Parathyroid adenoma (tissue), 2 donors: ENCODE measurements around the gene PRPSAP2.
"Not testable (repeated sequence)": the region's sequence is repeated elsewhere in the genome, so short reads cannot be mapped to it uniquely, and the experiment has no call there.

Source experiments
- H2AFZ ChIP-seq: fragments of 300-600 bp; sonication (generic); one replicate; pipeline ENCODE4 v1.7.0; 2017; ENCODE audit warnings: antibody characterized with exemption, mild to moderate bottlenecking
- H3K27ac ChIP-seq: fragments of 300-600 bp; sonication (generic); one replicate; pipeline ENCODE4 v1.7.0; 2017
- H3K27me3 ChIP-seq: fragments of 300-600 bp; sonication (generic); one replicate; pipeline ENCODE4 v1.7.0; 2017; ENCODE audit warnings: low read length; ENCODE audit not compliant: control insufficient read depth, insufficient read depth
- H3K36me3 ChIP-seq: fragments of 300-600 bp; sonication (generic); one replicate; pipeline ENCODE4 v1.7.0; 2017; ENCODE audit warnings: low read length; ENCODE audit not compliant: control insufficient read depth, insufficient read depth
- H3K4me1 ChIP-seq: fragments of 300-600 bp; sonication (generic); one replicate; pipeline ENCODE4 v1.7.0; 2017; ENCODE audit warnings: control low read depth
- H3K4me2 ChIP-seq: fragments of 300-600 bp; sonication (generic); one replicate; pipeline ENCODE4 v1.7.0; 2017; ENCODE audit warnings: low read length
- H3K4me3 ChIP-seq: fragments of 300-600 bp; sonication (generic); one replicate; pipeline ENCODE4 v1.7.0; 2017; ENCODE audit warnings: low read depth, low read length
- H3K79me2 ChIP-seq: fragments of 300-600 bp; sonication (generic); one replicate; pipeline ENCODE4 v1.7.0; 2017; ENCODE audit warnings: control low read depth
- H3K9ac ChIP-seq: fragments of 300-600 bp; sonication (generic); one replicate; pipeline ENCODE4 v1.7.0; 2017; ENCODE audit warnings: mild to moderate bottlenecking
- H3K9me3 ChIP-seq: fragments of 300-600 bp; sonication (generic); one replicate; pipeline ENCODE4 v1.7.0; 2017; ENCODE audit warnings: low read length; ENCODE audit not compliant: control insufficient read depth
- TF ChIP-seq, protein P1 (sequence below): fragments of 300-600 bp; sonication (generic); IDR thresholded peaks from one replicate; pipeline ENCODE4 v1.7.0; 2017; ENCODE audit warnings: antibody characterized with exemption, mild to moderate bottlenecking
- donor health status: primary hyperparathyroidism.

The PRPSAP2 gene

DNA sequence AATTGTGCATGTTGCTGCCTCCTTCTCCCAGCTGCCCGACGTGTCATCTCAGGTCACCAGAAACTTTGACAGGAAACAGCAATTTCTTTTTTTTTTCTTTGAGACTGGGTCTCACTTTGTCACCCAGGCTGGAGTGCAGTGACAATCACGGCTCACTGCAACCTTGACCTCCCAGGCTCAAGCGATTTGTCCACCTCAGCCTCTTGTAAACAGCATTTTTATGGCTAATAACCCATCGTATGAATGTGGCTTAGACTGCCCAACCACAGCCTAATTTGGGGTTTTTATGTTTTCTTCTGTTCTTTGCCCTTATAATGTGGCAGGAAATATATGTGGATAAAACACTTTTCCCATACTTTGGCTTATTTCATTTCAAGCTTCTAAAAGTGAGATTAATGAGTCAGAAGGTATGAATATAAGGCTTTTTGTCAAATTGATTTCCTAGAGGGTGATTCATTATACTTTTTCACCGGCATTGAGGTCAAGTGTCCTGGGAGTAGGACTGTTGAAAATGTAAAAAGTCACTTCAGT lies 63.0 kb downstream of the PRPSAP2 start:
- Histone ChIP-seq H3K9ac (no peak overlapping the region), H3K27me3 (no peaks in the 10 kb centered on the region), H2AFZ (no peak overlapping the region), H3K4me2 (peak overlapping the region; percentile 3), H3K27ac (no peak overlapping the region), H3K4me1 (no peaks in the 10 kb centered on the region), H3K36me3 (no peaks in the 10 kb centered on the region), H3K79me2 (peaks cover 13% of the 10 kb centered on the region), H3K4me3 (no peak overlapping the region), H3K9me3 (no peaks in the 10 kb centered on the region)
- TF ChIP-seq, protein P1, sequence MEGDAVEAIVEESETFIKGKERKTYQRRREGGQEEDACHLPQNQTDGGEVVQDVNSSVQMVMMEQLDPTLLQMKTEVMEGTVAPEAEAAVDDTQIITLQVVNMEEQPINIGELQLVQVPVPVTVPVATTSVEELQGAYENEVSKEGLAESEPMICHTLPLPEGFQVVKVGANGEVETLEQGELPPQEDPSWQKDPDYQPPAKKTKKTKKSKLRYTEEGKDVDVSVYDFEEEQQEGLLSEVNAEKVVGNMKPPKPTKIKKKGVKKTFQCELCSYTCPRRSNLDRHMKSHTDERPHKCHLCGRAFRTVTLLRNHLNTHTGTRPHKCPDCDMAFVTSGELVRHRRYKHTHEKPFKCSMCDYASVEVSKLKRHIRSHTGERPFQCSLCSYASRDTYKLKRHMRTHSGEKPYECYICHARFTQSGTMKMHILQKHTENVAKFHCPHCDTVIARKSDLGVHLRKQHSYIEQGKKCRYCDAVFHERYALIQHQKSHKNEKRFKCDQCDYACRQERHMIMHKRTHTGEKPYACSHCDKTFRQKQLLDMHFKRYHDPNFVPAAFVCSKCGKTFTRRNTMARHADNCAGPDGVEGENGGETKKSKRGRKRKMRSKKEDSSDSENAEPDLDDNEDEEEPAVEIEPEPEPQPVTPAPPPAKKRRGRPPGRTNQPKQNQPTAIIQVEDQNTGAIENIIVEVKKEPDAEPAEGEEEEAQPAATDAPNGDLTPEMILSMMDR, result no peak

DNA sequence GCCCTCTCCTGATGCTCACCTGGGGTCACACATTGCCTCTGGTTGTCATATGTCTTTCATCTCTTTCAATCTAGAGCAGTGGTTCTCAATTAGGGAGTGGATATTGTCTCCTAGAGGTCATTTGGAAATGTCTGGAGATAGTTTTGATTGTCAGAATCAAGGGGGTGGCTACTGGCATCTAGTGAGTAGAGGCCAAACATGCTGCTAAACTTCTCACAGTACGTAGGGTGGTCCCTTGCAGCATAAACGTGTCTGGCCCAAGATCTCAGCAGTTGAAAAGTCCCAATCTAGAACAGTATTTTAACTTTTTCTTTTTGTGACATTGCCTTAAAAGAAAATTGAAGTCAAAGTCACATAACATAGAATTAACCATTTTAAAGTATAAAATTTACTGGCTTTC lies 63.6 kb downstream of the PRPSAP2 start:
- Histone ChIP-seq H3K4me1 (no peaks in the 10 kb centered on the region), H3K4me3 (no peak overlapping the region), H3K79me2 (peaks cover 12% of the 10 kb centered on the region), H3K9me3 (no peaks in the 10 kb centered on the region), H2AFZ (no peak overlapping the region), H3K36me3 (no peaks in the 10 kb centered on the region), H3K4me2 (no peak overlapping the region), H3K9ac (no peak overlapping the region), H3K27ac (no peak overlapping the region), H3K27me3 (no peaks in the 10 kb centered on the region)
- TF ChIP-seq, protein P1, result no peak

DNA sequence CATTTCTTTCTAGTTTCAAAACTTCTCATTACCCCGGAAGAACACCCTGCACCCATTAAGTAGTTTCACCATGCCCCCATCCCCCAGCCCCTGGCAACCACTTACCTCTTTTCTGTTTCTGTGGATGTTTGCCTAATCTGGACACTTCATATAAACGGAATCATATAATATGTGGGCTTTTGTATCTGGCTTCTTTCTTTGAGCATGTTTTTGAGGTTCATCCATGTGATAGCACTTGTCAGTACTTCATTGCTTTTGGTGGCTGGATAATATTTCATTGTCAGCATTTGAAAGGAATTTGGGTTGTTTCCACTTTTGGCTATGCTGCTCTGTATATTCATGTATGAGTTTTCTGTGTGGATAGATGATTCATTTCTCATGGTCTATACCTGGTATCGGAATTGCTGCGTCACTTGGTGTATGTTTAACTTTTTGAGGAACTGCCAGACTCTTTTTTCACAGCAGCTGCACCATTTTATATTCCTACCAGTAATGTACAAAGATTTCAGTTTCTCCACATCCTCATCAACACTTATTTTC lies 64.1 kb downstream of the PRPSAP2 start:
- TF ChIP-seq, protein P1, result no peak
- Histone ChIP-seq H3K4me3 (no peak overlapping the region), H3K36me3 (no peaks in the 10 kb centered on the region), H3K27ac (no peak overlapping the region), H3K27me3 (no peaks in the 10 kb centered on the region), H3K9ac (no peak overlapping the region), H3K4me1 (no peaks in the 10 kb centered on the region), H3K9me3 (no peaks in the 10 kb centered on the region), H2AFZ (no peak overlapping the region), H3K79me2 (peaks cover 10% of the 10 kb centered on the region), H3K4me2 (no peak overlapping the region)

DNA sequence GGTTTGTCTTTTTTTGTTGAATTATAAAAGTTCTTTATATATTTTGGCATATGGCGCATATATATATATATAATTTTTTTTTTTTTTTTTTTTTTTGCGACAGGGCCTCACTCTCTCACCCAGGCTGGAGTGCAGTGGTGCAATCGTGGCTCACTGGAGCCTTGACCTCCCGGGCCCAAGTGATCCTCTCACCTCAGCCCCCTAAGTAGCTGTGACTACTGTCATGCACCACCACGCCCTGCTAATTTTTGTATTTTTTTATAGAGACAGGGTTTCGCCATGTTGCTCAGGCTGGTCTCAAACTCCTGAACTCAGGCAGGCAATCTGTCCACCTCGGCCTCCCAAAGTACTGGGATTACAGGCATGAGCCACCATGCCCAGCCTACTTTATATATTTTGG lies 64.7 kb downstream of the PRPSAP2 start:
- not testable (repeated sequence) for H3K9ac ChIP-seq, H3K9me3 ChIP-seq, H3K4me2 ChIP-seq, H3K4me3 ChIP-seq, H3K27ac ChIP-seq, H3K36me3 ChIP-seq, H3K27me3 ChIP-seq, H2AFZ ChIP-seq, H3K4me1 ChIP-seq
- H3K79me2 ChIP-seq, result peaks cover 10% of the 10 kb centered on the region

DNA sequence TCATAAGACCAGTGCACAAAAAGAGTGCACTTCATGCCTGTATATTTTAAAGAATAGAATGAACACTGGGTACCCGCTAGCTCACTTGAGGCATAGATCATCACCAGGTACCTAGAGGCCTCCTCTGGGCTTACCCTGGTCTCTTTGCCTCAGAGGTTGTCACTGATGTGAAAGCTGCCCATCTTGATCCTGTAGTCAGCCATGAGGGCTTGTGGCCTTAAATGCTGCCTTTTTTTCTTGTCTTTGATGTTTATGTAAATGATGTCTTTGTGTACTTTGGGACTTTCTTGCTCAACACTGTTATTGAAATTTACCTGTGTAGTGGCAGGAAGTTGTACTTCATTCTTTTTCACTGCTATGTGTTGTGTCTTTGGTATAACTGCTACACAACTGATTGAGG lies 67.3 kb downstream of the PRPSAP2 start:
- no peak overlapping the region for H3K4me3 ChIP-seq
- no peak overlapping the region for H2AFZ ChIP-seq
- no peaks in the 10 kb centered on the region for H3K27me3 ChIP-seq
- TF ChIP-seq, protein P1, result no peak
- no peaks in the 10 kb centered on the region for H3K9me3 ChIP-seq
- H3K4me1 ChIP-seq, result no peaks in the 10 kb centered on the region
- H3K27ac ChIP-seq, result no peak overlapping the region
- no peaks in the 10 kb centered on the region for H3K36me3 ChIP-seq
- no peak overlapping the region for H3K4me2 ChIP-seq
- peaks cover 4% of the 10 kb centered on the region for H3K79me2 ChIP-seq
- no peak overlapping the region for H3K9ac ChIP-seq
